22Rv1 (cell line): ENCODE measurements around the gene RDH12.

Experiments
- ZFX ChIP-seq: fragments of 450-650 bp; IDR thresholded peaks from 2 replicates; pipeline ENCODE4 v1.6.1; 2017; ENCODE audit warnings: antibody characterized with exemption, borderline replicate concordance
- TF ChIP-seq, protein P1 (sequence below): fragments of 450-650 bp; IDR thresholded peaks from 2 replicates; pipeline ENCODE4 v1.5.1; 2017; ENCODE audit warnings: mild to moderate bottlenecking

DNA sequence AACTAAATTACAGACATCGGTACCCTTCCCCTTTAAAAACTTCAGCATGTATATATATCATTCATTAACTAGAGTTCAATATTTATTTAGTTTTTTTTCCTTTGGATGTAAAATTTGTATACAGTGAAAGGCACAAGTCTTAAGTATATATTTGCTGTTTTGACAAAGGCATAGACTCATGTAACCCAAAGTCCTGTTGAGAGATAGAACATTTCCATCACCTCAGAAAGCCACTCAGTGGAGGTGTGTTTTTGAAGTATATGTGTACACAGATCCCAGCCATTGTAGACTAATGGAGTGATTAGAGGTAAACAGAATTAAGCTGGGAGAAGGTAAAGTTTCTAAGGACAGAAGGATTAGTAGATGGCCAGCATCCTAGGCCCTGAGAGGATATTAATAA lies 15.4 kb downstream of the RDH12 start:
- TF ChIP-seq, protein P1, sequence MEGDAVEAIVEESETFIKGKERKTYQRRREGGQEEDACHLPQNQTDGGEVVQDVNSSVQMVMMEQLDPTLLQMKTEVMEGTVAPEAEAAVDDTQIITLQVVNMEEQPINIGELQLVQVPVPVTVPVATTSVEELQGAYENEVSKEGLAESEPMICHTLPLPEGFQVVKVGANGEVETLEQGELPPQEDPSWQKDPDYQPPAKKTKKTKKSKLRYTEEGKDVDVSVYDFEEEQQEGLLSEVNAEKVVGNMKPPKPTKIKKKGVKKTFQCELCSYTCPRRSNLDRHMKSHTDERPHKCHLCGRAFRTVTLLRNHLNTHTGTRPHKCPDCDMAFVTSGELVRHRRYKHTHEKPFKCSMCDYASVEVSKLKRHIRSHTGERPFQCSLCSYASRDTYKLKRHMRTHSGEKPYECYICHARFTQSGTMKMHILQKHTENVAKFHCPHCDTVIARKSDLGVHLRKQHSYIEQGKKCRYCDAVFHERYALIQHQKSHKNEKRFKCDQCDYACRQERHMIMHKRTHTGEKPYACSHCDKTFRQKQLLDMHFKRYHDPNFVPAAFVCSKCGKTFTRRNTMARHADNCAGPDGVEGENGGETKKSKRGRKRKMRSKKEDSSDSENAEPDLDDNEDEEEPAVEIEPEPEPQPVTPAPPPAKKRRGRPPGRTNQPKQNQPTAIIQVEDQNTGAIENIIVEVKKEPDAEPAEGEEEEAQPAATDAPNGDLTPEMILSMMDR = no peak
- TF ChIP-seq ZFX = no peak
